OCI-M2 (cell line): ENCODE data around the gene TBC1D30.
"Not testable (repeated sequence)": the region's sequence is repeated elsewhere in the genome, so short reads cannot be mapped to it uniquely, and the experiment has no call there.

Source experiments
- DNase-seq: peaks from one replicate; lab custom pipeline; 2025; ENCODE audit not compliant: unreplicated experiment; lab: John Stamatoyannopoulos, UW

TBC1D30 gene

DNA sequence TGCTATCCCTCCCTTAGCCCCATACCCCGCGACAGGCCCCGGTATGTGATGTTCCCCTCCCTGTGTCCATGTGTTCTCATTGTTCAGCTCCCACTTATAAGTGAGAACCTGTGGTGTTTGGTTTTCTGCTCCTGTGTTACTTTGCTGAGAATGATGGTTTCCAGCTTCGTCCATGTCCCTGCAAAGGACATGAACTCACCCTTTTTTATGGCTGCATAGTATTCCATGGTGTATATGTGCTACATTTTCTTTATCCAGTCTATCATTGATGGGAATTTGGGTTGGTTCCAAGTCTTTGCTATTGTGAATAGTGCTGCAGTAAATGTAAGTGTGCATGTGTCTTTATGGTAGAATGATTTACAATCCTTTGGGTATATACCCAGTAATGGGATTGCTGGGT lies 24.0 kb downstream of the TBC1D30 start:
- not testable (repeated sequence) for DNase-seq

DNA sequence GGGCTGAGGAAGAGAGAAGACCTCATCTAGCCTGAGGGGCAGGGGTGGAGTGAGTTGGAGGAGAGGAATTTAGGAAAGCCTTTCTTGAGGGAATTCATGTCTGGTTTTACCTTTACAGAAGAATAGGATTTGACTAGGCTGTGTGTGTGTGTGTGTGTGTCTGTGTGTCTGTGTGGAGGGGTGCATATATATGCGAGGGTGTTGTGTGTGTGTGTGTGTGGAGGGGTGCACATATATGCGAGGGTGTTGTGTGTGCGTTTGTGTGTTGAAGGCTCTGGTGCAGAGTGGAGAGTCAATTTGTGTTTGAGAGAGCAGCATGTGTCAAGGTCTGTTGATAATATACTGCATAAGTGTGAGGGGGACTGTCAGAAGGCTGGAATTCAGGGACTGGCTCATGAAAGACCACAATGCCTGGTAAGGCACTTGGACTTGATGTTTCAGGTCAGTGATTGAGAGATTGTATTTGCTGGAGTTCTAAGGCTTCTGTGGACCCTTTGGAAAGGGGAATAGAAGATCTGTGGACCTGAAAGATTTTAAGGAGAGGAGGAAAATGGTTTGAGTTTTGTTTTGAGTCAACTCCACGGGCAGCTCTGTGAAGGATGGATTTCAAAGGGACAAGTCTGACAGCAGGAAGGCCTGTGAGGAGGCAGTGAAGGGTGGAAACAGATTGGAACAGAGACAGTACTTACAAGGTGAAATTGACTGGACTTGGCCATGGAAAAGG lies 34.6 kb downstream of the TBC1D30 start:
- DNase-seq: no peak

DNA sequence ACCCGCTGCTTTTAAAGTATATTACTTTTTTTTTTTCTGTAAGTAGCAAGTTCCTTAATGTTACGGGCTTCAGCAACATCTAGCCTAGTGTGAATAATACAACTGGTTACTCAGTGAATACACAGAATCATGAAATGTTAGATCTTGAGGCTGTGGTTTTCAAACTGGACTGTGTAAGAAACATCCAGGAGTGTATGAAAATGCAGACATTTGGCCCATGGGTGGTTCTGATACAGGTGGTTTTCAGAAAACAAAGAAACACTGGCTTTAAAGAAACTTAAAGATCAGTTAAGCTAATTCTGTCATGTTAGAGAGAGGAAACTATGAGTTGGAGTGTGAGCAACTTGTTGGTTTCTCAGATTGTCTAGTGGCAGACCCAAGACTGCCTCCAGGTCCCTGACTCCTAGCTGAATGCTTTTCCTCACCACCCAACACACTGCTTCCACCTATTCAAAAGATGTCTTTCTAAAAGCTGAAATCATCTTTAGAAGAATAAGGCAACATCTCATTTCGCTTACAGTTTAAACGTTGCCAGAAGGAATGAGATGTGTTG lies 36.1 kb downstream of the TBC1D30 start:
- no peak for DNase-seq

DNA sequence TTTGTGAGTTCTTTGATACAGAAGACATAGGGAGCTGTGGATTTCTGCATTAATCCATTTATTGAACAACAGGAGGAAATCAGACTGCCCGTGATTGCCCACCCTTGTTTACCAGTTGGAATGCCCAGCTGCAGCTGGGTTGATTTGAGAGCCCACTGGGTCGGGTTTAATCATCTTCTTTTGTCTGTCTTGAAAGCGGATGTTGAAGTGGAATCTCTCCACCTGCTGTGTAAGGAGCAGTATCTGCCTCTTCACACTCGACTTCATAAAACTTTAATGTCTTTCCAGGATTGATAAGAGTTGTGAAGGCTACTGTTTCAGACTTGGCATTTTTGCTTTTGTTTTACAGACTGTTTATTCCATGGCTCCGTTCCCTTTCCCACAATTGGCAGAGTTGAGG lies 39.9 kb downstream of the TBC1D30 start:
- DNase-seq: no peak

DNA sequence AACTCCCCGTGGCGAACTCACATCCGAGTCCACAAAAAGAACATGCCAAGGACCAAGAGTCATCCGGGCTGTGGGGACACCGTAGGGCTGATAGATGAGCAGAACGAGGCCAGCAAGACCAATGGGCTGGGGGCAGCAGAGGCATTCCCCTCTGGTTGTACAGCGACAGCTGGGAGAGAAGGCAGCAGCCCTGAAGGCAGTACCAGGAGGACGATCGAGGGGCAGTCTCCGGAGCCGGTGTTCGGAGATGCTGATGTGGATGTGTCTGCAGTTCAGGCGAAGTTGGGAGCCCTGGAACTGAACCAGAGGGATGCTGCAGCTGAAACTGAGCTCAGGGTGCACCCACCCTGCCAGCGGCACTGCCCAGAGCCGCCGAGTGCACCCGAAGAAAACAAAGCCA lies 50.7 kb downstream of the TBC1D30 start:
- no peak for DNase-seq

DNA sequence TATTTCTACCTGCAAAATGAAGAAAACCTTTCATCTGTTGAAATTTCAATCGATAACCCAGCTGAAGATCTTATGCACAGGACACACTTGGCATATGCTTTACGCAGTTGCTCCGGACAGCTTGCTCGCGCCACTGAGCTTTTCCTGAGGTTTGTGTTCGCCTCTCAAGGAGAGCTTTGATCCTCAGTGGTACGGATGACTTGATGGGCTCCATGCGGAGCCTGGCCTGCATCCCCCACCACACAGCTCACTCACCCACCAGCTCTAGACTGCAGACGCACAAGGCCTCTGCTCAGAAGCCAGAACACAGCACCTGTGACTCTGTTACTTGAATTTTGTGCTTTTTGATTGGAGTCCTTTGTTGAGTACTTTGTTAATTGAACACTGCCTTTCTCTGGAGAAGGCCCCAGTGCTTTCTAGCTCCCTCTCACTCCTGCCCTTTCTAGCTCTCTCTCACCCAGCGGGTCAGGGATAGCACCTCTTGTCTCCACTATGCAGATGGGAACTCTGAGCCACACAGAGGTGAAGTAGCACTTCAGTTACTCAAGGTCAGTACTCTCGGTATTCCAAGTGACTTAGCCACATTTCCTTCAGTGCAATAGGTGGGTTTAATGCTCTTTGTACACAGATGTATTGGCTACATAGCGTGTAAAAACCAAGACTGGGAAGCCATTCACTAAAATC lies 52.1 kb downstream of the TBC1D30 start:
- DNase-seq: no peak

DNA sequence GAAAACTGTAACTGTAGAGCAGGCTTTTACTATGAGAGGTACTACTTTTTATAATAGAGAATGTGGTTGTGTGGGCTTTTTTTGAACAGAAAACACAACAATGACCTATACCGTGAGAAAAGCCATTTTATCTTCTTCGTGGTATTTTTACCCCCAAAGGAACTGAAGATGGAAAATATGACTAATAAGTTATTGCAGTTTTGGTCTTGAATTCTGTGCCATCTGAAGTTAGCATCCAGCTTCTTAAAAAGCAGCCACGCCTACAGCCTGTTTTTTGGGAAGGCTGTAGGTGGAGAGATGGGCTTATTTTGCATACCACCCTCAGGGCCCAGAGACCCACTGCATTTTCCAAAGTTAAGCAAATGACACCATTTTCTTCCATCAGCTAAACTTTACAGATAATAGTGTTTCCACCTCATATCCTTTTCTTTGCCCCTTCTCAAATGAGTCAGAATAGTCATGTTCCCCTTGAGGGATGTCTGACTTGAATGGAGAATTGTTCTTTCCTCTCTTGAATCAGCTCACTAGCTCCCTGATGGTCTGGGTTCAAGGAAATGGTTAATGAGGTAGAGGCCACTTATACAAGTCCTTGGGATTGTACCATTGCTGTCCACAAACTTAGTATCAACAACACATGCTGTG lies 53.0 kb downstream of the TBC1D30 start:
- no peak for DNase-seq

DNA sequence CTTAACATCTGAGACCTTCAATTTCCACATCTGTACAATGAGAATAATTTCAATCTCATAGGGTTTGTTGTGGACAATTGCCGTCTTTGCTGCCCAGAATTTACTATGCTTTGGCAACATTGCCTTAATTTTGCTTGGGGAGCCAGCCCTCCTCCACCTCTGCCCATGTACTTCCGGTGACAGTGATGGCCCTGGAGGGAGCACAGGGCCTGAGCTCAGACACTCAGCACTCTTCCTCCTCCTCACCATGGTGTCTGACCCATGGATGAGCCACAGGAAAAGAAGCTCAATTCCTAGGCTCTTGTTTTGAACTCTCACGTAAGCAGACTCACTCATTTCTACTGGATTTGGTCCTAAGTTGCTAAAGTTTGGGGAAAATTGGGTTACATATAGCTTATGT lies 58.2 kb downstream of the TBC1D30 start:
- no peak for DNase-seq

DNA sequence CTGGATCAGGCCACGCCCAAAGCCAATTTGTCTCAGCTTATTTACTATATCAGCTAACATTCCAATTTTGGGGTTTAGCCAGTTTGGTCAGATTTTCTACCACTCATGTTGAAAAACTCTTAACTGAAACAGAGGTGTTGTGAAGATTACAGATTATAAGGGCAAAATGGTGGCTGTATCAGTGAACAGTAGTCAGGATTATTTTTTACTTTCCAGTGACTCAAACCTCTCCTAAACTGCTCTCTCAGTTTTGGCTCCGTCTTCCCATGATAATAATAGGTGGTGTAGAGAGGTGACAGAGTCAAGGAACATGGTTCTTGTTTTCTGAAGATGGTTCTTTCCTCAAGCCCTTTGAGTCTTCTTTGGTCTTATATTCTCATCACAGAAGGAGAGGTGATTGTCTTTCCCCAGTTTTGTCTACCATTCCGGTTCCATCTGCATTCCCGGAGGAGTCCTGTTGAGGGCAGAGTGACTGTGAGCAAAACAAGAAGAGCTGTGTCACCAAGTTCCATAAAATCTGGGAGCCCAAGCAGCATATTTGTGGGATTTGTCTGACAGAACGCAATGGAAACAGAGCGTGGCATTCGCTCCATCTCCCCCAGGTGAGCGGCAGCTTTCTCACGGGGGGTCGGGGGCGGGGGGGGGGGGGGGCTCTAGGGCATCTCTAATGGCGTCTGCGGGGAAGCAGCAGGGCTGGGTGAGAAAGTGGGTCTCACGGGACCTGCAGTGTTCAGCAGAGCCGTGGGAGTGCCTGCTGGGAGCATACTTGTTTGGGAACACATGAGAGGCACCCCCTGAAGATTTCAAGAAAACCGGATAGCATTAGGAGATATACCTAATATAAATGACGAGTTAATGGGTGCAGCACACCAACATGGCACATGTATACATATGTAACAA lies 59.1 kb downstream of the TBC1D30 start:
- DNase-seq: no peak

DNA sequence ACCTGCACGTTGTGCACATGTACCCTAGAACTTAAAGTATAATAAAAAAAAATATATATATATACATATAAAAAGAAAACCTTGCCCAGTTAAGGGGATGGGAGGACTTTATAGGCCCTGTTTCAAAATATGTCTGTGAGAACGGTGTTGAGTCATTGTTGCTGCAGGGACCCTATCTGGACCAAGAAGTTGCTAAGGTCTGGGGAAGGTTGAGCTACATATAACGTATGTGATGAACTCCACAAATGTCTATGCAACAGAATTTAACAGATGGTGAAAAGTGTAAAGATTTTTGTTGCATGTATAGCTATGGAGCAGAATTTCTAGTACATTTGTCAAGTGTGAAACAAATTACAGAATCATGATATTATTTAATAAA lies 59.7 kb downstream of the TBC1D30 start:
- no peak for DNase-seq

DNA sequence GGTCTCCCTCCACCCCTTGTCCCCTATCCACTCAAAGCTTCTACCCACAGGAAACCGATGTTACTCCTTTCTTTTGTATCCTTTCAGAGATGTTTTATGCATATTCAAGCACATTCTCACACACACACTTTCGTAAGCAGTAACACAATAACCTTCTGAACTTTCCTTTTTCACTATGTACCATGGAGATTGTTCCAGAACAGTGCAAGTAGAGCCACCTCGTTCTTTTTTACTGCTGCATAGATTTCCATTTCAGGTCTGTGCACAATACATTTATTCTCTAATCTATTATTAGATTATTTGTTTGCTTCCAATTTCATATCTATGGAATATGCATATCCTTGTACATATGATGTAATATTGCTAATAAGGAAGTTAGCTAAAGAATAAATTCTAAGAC lies 60.3 kb downstream of the TBC1D30 start:
- DNase-seq: no peak

DNA sequence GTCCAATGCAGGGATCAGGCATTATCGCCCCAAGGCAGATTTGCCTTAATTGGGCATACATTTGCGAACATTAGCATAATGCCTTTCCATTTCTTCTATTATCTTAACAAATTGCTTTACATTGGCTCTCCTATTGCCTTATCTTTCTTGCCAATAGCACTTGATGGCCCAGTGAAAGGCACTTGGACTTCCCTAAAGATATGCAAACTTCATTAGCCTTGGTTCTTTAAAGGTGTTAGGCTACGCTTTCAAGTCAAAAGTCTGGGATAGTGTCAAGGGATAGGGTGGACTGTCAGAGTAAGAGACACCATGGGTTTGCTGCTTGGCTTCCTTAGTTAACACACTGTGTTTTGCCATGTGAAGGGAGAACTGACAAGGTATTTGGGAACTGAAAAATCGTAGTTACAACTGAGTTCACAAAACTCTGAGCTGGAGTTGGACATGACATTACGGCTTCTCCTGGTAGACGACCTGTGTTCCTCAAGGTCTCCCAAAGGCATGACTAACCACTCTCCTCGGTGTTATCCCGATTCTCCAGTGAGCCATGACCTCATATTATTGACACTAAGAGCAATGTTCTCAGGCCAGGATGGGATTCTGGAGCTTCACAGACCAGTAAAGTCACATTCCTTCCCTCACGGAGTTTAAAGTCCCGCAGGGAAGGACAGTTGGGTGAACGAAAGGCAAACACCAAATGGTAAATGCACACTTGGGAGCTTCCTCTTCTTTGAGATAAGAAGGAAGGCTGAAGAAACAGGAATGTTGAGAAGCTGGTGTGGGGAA lies 65.2 kb downstream of the TBC1D30 start:
- no peak for DNase-seq

DNA sequence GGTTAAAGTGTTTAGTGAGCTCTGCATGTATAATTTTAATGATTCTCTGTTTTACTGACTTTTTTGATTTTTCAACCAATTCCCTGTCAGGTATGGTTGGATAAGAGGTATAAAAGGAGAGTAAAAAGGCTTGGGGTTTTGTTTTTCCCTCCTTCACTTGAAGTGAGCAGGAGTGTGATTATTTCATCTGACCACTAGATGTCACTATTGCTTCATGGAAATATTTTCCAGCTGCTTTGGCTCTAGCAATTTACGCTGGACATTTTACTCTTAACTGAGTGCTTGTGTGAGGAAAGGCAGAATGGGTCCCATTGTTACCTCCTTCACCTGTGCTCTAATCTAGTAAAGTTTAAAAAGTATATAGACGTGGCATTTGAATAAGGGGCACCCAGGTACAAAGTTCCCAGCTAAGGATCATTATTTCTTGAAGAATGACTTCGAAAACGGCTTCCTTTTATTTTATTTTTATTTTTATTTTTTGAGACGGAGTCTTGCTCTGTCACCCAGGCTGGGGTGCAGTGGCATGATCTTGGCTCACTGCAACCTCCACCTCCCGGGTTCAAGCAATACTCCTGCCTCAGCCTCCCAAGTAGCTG lies 66.5 kb downstream of the TBC1D30 start:
- DNase-seq: peak; percentile 23

DNA sequence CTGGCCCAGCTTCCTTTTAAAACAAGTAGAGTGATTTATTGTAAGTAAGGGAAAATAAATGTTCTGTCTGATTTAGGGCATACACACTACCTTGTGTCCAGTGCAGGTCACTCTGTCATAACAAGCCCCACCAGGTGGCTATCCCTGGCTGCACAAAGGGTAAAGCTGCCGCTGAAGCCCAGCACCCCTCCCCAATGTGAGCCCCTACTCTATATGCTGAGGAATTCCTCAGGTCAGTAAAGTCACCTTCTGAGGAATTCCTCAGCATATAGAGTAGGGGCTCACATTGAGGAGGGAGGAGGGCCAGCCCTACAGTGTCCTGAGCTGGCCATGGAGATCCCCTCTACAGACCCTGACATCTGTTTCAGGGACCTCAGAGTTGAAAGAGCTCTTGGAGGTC lies 67.2 kb downstream of the TBC1D30 start:
- no peak for DNase-seq

DNA sequence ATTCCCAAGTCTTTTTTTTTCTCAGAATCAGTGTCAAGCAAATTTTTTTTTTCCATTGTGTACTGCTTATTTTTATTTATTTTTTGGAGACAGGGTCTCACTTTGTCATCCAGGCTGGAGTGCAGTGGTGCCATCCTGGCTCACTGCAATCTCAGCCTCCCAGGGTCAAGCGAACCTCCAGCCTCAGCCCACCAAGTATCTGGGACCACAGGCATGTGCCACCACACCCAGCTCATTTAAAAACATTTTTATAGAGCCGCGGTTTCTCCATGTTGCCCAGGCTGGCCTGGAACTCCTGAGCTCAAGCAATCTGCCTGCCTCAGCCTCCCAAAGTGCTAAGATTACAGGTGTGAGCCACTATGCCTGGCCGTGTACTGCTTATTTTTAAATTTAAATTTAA lies 68.1 kb downstream of the TBC1D30 start:
- DNase-seq: no peak

DNA sequence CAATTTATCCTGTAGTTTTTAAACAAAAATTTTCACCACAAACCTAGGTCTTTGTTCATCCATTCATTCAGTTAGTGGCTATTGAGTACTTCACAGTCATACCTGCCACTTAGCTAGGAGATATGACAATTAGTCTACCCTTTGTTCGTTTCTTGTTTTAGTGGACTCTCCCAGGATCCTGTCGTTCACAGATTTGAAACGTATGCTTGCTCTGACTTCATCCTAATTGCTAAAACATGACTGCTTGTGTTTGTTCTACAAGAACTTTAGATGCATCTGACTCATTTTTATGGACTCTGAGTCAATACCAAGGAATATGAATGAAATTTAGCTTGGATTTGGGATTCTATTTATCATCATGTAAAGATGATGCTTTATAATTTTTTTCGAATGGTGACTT lies 69.5 kb downstream of the TBC1D30 start:
- DNase-seq: no peak

DNA sequence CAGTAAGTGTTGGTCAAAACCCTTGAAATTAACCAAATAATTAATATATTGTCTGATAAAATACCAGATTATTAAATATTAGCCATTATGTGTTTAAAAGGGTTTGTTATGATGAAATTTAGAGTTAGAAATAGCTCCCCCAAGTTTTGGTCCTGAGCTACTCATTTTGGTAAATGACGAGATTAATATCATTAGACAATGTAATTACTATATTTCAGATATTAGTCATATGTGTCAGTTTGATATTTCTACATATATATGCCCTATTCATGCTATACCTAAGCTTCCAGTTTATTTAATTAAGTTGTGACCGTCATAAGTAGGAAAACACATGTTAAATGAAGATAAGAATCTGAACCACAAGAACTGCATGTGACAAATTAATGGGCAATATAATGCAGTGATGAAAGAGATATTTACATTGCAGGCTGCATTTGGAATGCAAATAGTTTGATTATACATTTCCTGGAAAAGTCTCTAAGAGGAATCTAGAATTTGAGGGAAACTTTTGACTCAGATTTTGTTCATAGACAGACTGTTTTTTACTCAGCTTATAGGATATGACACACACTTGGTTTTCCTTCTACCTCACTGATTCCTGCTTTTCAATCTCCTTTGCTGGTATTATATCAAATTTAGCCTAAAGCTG lies 70.5 kb downstream of the TBC1D30 start:
- no peak for DNase-seq

DNA sequence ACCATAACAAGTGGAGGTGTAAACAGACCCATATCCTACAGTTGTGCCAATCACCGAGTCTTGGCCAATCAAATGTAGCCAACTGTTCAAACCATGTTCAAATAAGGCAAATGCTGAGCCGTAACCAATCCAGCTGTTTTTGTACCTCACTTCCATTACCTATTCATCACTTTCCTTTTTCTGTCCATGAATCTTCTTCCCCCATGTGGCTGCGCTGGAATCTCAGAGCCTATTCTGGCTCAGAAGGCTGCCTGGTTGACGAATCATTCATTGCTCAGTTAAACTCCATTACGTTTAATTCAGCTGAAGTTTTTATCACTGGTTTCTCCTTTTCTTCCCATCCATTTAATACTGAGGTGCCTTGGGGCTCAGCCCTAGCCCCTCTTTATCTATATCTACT lies 71.1 kb downstream of the TBC1D30 start:
- DNase-seq: no peak

DNA sequence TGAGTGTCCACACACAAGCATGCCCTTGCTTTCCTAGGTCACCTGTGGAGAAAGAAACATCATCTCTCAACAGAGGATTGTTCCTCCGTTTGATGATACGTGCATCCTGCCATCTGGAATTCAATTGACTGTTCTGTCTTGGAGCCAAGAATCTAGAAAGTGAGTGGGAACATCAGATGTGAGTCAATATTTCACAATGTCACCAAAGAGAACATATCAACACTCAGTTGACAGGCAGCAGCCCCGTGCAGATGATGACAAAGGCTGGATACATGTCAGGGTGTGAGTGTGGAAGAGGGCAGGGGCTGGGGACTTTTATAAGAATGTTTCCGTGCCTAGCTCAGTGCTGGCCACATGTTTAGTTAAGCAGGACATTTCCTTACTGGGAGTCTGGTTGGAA lies 76.1 kb downstream of the TBC1D30 start:
- DNase-seq: no peak
